Fibroblast of lung (primary cell): ENCODE data around the gene NELFB. TPM values are rescaled to one million over a fixed set of nuclear protein-coding genes. Genes with fewer than 3 reads are reported as not detected.

Experiments
- DNase-seq, 2 donors: peaks; one replicate each; pipeline versions ENCODE4 v3.0.0 to v3.0.0-alpha.2; 2010; ENCODE audit warnings: low read depth in 2 of 2
- H2AFZ ChIP-seq: 2 replicates; pipeline ENCODE4 v1.5.1; 2012; ENCODE audit warnings: low read length, control low read depth, inconsistent platforms
- H3K27ac ChIP-seq: 2 replicates; pipeline ENCODE4 v1.5.1; 2011; ENCODE audit warnings: low read length, control low read depth; ENCODE audit not compliant: insufficient read depth
- H3K27me3 ChIP-seq: 2 replicates; pipeline ENCODE4 v1.5.1; 2011; ENCODE audit warnings: mild to moderate bottlenecking, low read length; ENCODE audit not compliant: control insufficient read depth, insufficient read depth
- H3K36me3 ChIP-seq: 2 replicates; pipeline ENCODE4 v1.5.1; 2011; ENCODE audit warnings: low read length; ENCODE audit not compliant: control insufficient read depth, insufficient read depth
- H3K4me1 ChIP-seq: 2 replicates; pipeline ENCODE4 v1.5.1; 2011; ENCODE audit warnings: low read length; ENCODE audit not compliant: control insufficient read depth, insufficient read depth; ENCODE audit errors: extremely low read depth
- H3K4me2 ChIP-seq: 2 replicates; pipeline ENCODE4 v1.5.1; 2011; ENCODE audit warnings: low read length, control low read depth; ENCODE audit not compliant: insufficient read depth; ENCODE audit errors: extremely low read depth
- H3K4me3 ChIP-seq, 4 experiments: fragments of 200-600 bp in 1 of 4; sonication (generic) in 1 of 4; replicated peaks in 1 of 4; 2 replicates each; pipeline ENCODE4 v1.5.1; 2011 to 2016; ENCODE audit warnings: low read length in 4 of 4, low read depth in 3 of 4, mild to moderate bottlenecking in 3 of 4, control low read depth in 2 of 4, inconsistent platforms in 1 of 4, mixed read lengths in 1 of 4; ENCODE audit not compliant: insufficient read depth in 1 of 4; ENCODE audit errors: control extremely low read depth in 1 of 4
- H3K79me2 ChIP-seq: 2 replicates; pipeline ENCODE4 v1.5.1; 2012; ENCODE audit warnings: mild to moderate bottlenecking, low read length, inconsistent platforms; ENCODE audit not compliant: control insufficient read depth, insufficient read depth
- H3K9ac ChIP-seq: 2 replicates; pipeline ENCODE4 v1.5.1; 2011; ENCODE audit warnings: mild to moderate bottlenecking, low read length, control low read depth; ENCODE audit not compliant: insufficient read depth
- H3K9me3 ChIP-seq: 2 replicates; pipeline ENCODE4 v1.5.1; 2012; ENCODE audit warnings: low read depth, low read length; ENCODE audit not compliant: control insufficient read depth, insufficient read depth
- H4K20me1 ChIP-seq: 2 replicates; pipeline ENCODE4 v1.5.1; 2011; ENCODE audit warnings: low read length; ENCODE audit not compliant: control insufficient read depth, insufficient read depth; ENCODE audit errors: extremely low read depth
- CTCF ChIP-seq, 2 donors: IDR thresholded peaks in 1 of 2; conservative IDR thresholded peaks in 1 of 2; 1 replicate in 1 of 2; 2 replicates in 1 of 2; pipeline ENCODE4 v1.5.1; 2011 to 2012; ENCODE audit warnings: low read length in 2 of 2, control low read depth in 1 of 2, inconsistent platforms in 1 of 2, low read depth in 1 of 2, mild to moderate bottlenecking in 1 of 2
- EZH2 ChIP-seq: IDR thresholded peaks from 2 replicates; pipeline ENCODE4 v1.5.1; 2012; ENCODE audit warnings: low read length, control low read depth, mild to moderate bottlenecking; ENCODE audit errors: missing control alignments
- polyA plus RNA-seq, 2 donors: library from polyadenylated mRNA; depleted of rRNA in 1 of 2; stranded (reverse) in 1 of 2; unstranded in 1 of 2; fragments of >200 nt; gene quantifications; 2 replicates each; pipeline ENCODE4 v1.2.1, GENCODE V29; 2011 to 2012; ENCODE audit warnings: missing spikeins in 1 of 2
- total RNA-seq: library from RNA; depleted of rRNA; stranded (reverse); fragments of >200 nt; gene quantifications from 2 replicates; pipeline ENCODE4 v1.2.1, GENCODE V29; 2014

Gene NELFB
- total and polyA plus RNA-seq, 2 donors (not counting 1 experiment from before 2014, with no cell fraction given) = 23.5 to 50.0 TPM

GRCh38 chr9:137247135-137247915 is 7.8 kb upstream of the NELFB start:
- H4K20me1 ChIP-seq = no peaks in the 10 kb centered on the region
- no peak overlapping the region for H3K4me3 ChIP-seq
- TF ChIP-seq CTCF (conservative IDR thresholded peaks at IDR 0.05 in 1 of 2, IDR thresholded peaks at IDR 0.05 in 1 of 2; ENCODE audit: low read depth in 1 of 2, low read length in 2 of 2) = no peak
- no peak for TF ChIP-seq EZH2
- no peak overlapping the region for H3K4me2 ChIP-seq
- no peak overlapping the region for H2AFZ ChIP-seq
- no peak overlapping the region for H3K27ac ChIP-seq
- peaks cover 16% of the 10 kb centered on the region for H3K79me2 ChIP-seq
- DNase-seq = no peak
- no peak overlapping the region for H3K9ac ChIP-seq
- H3K4me1 ChIP-seq = peaks cover 4% of the 10 kb centered on the region
- no peaks in the 10 kb centered on the region for H3K9me3 ChIP-seq
- no peaks in the 10 kb centered on the region for H3K27me3 ChIP-seq
- peaks cover 11% of the 10 kb centered on the region for H3K36me3 ChIP-seq

GRCh38 chr9:137247916-137248175 is 7.3 kb upstream of the NELFB start:
- no peak overlapping the region for H3K4me3 ChIP-seq
- no peak overlapping the region for H3K27ac ChIP-seq
- H3K36me3 ChIP-seq = peaks cover 6% of the 10 kb centered on the region
- H3K9ac ChIP-seq = no peak overlapping the region
- no peak for TF ChIP-seq CTCF (conservative IDR thresholded peaks at IDR 0.05 in 1 of 2, IDR thresholded peaks at IDR 0.05 in 1 of 2; ENCODE audit: low read depth in 1 of 2, low read length in 2 of 2)
- no peaks in the 10 kb centered on the region for H4K20me1 ChIP-seq
- peaks cover under 1% of the 10 kb centered on the region for H3K4me1 ChIP-seq
- H3K27me3 ChIP-seq = no peaks in the 10 kb centered on the region
- no peak for DNase-seq
- peaks cover 11% of the 10 kb centered on the region for H3K79me2 ChIP-seq
- no peaks in the 10 kb centered on the region for H3K9me3 ChIP-seq
- no peak overlapping the region for H2AFZ ChIP-seq
- no peak overlapping the region for H3K4me2 ChIP-seq

- no peaks in the 10 kb centered on the region for H3K27me3 ChIP-seq
- H3K27ac ChIP-seq = no peak overlapping the region
- no peak overlapping the region for H3K9ac ChIP-seq
- no peaks in the 10 kb centered on the region for H3K4me1 ChIP-seq
- peaks cover 3% of the 10 kb centered on the region for H3K79me2 ChIP-seq
- H3K4me3 ChIP-seq = no peak overlapping the region
- H4K20me1 ChIP-seq = no peaks in the 10 kb centered on the region
- H3K4me2 ChIP-seq = no peak overlapping the region
- no peaks in the 10 kb centered on the region for H3K9me3 ChIP-seq
- H2AFZ ChIP-seq = no peak overlapping the region
- DNase-seq = no peak
- TF ChIP-seq EZH2 = no peak
- no peak for TF ChIP-seq CTCF (conservative IDR thresholded peaks at IDR 0.05 in 1 of 2, IDR thresholded peaks at IDR 0.05 in 1 of 2; ENCODE audit: low read depth in 1 of 2, low read length in 2 of 2)
- no peaks in the 10 kb centered on the region for H3K36me3 ChIP-seq
Measured at GRCh38 chr9:137250329-137251193, 4.6 kb upstream of the NELFB start.
